Measurements from ENCODE around the gene ANGPT4.
A peak's percentile ranks its signal among the peaks of the same experiment; 100 is the strongest.

ANGPT4 gene, protein sequence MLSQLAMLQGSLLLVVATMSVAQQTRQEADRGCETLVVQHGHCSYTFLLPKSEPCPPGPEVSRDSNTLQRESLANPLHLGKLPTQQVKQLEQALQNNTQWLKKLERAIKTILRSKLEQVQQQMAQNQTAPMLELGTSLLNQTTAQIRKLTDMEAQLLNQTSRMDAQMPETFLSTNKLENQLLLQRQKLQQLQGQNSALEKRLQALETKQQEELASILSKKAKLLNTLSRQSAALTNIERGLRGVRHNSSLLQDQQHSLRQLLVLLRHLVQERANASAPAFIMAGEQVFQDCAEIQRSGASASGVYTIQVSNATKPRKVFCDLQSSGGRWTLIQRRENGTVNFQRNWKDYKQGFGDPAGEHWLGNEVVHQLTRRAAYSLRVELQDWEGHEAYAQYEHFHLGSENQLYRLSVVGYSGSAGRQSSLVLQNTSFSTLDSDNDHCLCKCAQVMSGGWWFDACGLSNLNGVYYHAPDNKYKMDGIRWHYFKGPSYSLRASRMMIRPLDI

GRCh38 chr20:916125-916799, at the start of gene ANGPT4:
Gene ANGPT4 (minus strand): TSS chr20:916334. CDS start chr20:916214, 120 bp downstream.
- no peak for DNase-seq

GRCh38 chr20:963795-964194, 47.7 kb upstream of the ANGPT4 start:
- no peak for DNase-seq

DNA sequence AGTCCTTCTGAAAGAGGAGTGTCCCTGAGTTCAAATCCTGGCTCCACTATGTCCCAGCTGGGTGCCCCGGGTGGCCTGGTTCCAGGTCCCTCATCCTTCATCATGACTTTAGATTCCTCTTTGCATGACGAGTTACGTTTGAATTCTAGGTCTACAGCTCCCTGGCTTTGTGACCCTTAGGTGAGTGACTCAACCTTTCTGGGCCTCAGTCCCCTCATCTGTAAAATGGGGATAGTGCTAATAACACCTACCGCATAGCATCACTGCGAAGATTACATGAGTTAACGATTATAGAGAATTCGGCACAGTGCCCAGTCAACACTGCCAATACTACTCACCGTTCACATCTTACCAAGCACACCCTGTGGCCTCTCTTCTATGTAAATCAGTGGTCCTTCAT, 46.5 kb upstream of the ANGPT4 start:
- no peak for DNase-seq

DNA sequence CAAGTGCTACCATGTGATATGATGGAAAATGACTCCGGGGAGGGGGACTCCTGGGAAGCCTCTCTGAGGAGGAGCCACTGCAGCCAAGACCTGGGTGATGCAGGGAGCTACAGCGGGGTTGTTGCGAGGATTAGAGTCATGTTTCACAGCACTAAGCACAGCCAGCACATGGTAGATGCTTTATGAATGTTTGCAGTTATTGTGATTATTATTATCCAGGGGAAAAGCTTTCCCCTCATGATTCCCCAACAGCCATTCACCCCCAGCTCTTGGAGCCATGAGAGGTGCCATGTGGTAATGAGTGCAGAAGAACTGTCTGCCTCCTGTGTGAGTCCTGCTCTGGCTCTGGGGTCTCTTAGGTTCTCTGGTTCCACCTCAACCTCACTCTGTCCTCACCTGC, 46.1 kb upstream of the ANGPT4 start:
- DNase-seq = no peak

DNA sequence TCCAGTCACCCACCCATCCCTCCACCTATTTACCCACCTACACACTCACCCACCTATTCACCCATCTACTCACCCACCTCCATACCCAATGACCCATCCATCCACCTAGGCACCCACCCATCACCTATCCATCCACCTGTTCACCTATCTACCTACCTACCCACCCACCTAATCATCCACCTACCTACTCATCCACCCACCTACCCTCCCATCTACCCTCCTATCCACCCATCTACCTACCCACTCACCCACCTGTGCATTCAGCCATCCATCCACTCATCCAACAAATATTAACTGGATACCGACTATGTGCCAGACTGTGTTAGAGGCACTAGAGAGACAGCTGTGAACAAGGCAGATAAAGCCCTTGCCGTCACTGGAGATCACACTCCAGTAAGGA, 45.6 kb upstream of the ANGPT4 start:
- DNase-seq = no peak

DNA sequence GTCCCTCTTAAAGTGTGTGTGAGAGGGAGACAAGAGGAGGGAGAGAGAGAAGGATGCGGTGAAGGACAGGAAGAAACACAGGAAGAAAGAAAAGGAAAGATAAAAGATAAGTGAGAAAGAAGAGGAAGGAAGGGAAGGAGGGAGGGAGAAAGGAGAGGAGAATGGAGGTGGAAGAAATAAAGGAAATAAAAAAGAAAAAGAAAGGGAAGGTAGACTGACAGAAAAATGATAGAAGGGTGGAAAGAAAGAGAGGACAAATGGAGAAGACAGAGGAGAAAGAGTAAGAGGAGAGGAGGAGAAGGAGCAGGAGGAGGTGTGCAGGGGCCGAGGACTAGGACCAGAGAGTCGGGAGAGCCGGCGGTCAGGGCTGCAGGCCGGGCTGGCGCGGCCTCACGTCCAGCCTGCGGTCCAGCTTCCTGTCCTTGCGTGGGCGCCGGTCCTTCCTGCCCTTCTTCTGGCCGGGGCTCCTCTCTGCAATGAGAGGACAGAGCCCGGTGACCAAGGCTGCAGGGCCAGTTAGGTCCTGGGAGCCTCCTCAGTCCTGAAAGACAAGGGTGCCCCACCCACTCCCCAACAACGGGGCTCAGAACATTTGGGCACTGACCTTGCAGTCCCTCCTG, 44.0 kb upstream of the ANGPT4 start:
- no peak for DNase-seq

GRCh38 chr20:958936-959815, 43.0 kb upstream of the ANGPT4 start:
- no peak for DNase-seq

DNA sequence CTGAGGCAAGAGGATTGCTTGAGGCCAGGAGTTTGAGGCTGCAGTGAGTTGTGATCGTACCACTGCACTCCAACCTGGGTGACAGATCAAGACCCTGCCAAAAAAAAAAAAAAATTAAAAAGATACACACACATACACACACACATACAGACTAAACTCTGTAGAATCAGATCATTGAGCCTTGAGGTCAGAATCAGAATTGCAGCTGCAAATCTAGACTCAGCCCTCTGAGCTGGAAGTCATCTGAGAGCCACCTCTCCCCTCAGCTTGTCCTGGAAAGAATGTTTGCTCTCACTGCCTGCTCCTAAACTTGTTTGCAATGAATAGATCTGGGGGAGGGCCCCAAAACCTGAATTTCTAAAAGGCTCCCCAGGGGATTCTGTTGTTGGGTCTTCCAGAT, 41.4 kb upstream of the ANGPT4 start:
- DNase-seq = peak in 1 of 2 experiments; percentile 16

DNA sequence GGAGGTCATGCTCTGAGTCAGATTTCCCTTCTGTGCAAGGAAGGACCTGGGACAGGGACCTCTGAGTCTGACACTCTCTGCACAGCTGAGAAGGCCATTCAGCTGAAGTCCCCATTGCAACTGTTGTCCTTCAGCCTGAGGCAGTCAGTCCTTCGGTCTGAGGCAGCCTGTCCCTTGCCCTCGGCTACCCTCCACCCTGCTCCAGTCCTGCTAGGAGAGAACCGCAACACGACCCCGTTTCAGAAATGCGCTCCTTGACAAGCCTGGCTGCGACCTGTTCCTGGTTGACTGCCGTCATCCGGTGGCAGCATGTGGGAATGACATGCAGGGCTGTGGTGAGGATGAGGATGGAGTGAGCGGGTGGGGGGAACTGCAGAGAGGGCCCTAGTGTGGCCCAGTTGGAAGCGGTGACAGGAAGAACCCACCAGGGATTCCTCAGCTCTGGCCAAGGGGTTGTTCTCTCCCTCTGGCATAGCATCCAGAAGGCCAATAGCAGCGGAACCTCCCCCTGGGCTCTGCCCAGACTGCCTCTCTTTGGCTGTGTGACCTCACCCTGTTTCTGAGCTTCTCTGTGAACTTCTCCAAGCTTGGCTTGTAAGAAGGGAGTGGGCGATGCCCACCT, 40.3 kb upstream of the ANGPT4 start:
- DNase-seq = peak in 1 of 2 experiments; percentile 53

DNA sequence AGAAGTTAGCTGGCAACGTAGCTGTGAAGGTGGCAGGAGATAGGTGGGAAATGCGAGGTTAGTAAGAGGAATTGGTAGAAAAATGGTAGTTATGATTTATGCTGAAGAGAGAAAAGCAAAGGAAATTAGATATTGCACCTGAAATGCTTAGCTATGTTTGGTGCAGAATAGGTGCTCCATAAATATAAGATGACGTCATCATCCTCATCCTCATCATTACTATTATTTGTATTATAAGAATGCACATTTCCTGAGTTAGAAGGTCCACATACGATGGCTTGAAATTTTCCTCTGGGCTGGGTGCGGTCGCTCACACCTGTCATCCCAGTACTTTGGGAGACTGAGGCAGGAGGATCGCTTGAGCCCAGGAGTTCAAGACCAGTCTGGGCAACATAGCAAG, 39.5 kb upstream of the ANGPT4 start:
- DNase-seq = no peak

GRCh38 chr20:955111-955510, 39.0 kb upstream of the ANGPT4 start:
- DNase-seq = no peak

DNA sequence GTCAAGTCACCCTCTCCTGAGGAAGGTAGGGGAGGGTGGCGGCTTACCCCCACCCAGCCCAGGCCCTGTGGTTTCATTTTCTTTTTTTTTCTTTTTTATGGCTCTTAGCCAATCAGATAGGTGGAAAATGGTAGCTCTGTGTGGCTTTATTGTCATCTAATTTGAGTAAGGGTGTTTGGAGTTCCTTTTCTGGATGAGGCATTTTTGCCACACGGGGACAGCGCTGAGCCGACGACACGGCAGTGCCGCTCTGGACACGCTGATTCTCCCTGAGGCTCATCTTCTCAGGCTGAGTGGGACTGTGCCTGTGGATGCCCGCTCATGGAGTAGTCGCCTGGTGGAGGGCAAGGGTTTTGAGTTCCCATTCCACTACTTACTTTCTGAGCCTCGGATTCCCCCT, 37.6 kb upstream of the ANGPT4 start:
- DNase-seq = peak in 1 of 2 experiments; percentile 9

DNA sequence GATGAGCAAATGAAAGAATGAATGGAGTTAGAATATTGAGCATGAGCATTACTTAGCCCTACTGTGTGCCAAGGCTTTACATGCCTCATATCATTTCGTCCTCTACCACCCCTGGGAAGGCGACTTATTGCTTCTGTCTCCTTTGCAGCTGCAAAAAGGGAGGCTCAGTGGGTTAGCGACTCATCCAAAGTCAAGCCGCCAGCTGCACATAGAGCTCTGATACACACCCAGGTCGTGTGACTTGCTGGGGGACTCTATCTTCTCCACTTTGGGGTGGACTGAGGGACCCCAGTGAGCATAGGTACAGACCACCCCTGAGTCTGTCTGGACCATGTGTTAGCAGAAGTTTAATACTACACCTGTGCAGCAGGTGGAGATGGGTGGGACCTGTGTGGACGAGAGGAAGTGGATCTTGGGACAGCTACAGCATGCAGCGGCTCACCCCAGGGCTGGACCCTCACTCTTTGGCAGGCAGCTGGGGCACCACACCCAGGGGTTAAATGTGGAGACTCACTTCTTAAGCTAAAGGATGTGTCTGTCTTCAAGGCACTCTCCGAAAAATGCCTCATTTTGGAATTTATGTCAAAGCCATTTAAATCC, 36.2 kb upstream of the ANGPT4 start:
- no peak for DNase-seq

GRCh38 chr20:951384-952169, 35.4 kb upstream of the ANGPT4 start:
- DNase-seq = peak in 1 of 2 experiments; percentile 14

- DNase-seq = no peak
Measured at GRCh38 chr20:949717-950116, 33.6 kb upstream of the ANGPT4 start.

DNA sequence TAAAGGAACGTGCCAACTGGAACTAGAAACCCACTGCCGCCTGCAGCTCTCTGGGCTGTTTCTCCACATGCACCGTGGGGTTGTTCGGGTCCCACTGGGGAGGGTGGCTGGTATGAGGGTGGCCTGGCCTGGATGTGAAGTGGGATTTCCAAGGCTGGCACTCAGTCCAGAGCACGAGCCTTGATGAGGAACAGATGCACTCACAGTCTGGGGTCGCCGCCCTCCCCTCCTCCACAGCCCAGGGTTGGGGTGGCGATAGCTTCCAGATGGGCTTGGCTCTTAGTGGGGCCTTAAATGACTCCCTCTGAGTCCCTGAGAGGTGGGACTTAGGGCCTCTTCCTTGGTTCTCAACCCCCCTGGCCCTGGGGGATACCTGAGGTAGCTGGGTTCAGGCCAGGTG, 30.7 kb upstream of the ANGPT4 start:
- no peak for DNase-seq

GRCh38 chr20:945841-946240, 29.7 kb upstream of the ANGPT4 start:
- DNase-seq = no peak

DNA sequence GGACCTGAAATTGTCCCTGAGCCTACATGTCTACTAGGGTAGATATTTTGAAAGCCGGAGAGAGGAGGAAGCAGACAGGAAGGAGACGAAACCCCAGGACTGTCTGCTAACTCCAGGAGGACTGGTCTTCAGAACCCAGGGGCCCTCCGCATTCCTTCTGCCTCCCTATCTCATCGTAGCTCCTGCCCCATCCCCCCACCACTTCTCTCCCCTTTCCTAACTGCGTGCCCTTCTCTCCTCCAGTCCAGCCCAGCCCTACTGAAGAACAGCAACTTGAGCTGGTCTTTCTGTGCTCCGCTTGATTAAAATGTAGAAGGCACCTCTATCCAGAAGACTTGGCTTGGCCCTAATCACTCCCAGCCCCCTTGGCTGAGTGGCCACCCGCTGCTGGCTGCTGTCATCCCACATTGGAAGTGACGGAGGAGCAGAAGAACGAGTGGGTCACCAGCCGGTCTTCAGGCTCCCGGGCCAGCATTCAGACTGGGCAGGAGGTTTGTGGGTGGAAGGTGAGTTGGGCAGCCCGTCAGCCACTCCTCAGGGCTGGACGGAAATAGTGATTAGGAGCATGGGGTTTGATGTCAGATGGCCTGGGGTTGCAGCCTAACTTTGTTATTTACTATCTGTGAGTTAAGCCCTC, 28.8 kb upstream of the ANGPT4 start:
- DNase-seq = no peak

DNA sequence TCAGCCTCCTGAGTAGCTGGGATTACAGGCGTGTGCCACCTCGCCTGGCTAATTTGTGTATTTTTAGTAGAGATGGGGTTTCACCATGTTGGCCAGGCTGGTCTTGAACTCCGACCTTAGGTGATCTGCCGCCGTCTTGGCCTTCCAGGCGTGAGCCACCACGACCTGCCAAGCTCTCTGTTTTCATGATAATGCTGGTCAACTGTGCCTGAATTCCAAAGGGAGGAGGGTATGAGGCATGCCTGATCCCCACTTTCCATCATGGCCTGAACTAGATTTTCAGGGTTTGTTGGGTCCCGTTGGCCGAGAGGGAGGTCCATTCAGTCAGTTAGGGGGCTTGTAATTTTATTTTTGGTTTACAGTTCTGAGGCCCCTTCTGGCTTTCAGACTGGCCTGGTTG, 28.0 kb upstream of the ANGPT4 start:
- no peak for DNase-seq

DNA sequence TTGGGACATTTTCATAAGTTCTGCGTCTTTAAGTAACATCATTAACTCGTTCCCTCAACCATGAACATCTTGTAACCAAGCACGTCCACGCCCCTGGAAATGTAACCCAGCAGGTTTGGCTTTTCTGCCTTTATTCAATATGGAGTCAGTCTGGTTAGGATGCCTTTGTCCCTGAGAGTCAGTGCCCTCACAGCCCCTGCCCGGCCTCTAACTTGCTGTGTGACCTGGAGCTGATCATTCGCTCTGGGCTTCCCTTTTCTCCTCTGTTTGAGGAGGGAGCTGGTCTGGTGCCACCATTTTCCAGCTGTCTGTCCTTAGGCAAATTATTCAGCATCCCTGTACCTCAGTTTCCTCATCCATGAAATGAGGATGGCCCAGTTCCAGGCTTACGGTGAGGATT, 26.5 kb upstream of the ANGPT4 start:
- DNase-seq = no peak

DNA sequence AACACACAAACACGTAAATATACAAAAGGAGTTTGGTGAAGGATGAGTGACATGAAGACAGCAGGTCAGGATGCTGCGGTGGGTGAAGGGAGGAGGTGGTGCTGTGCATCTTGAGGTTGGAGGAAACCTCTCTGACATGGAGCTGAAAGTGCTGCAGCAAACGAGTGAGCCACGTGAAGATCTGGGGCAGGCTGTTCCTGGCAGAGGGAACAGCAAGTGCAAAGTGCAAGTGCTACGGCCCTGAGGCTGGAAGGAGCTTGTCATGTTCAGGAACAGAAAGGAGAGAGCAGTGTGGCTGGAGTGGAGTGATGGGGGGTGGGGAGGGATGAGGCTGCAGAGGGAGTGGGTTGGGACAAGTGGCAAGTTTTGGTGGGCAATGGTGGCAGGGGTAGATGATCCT, 24.8 kb upstream of the ANGPT4 start:
- DNase-seq = no peak

Data from SW 1271 (cell line).